Measurements from ENCODE around the gene NCKAP5. TPM values are rescaled to one million over a fixed set of nuclear protein-coding genes. Genes with fewer than 3 reads are reported as not detected.

The NCKAP5 gene
- total RNA-seq, 1 donor from 2014 or later, result 2.7 TPM

DNA sequence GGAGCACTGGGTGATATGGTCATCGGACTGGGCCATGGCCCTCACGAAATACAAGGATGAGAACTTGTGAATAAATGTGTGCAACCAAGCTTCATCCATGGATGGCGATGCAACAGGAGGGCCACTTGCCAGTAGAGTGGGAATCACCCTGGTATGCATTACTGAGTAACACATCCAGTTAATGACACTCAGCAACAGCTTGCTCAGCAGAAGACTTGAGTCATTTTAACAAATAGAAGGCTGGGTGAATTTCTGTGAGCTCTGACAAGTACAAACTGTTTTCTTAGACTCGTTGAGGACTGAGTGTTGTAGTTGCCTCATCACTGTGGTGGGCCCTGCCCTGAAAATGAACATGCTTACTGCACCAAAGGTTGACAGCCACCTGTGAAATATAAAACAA lies 221.6 kb downstream of the NCKAP5 start:
- Histone ChIP-seq H3K4me1 (ENCODE audit: insufficient read depth, low read length) (no peaks in the 10 kb centered on the region), H3K79me2 (ENCODE audit: insufficient read depth, low read length) (no peaks in the 10 kb centered on the region), H3K36me3 (ENCODE audit: insufficient read depth, low read length) (no peaks in the 10 kb centered on the region), H3K9me3 (ENCODE audit: insufficient read depth, low read depth, low read length) (no peaks in the 10 kb centered on the region), H2AFZ (ENCODE audit: low read depth, low read length) (no peak overlapping the region), H3K4me2 (ENCODE audit: low read length) (no peak overlapping the region), H3K27ac (ENCODE audit: low read depth, low read length) (no peak overlapping the region), H4K20me1 (ENCODE audit: insufficient read depth, low read length) (no peaks in the 10 kb centered on the region), H3K4me3 (ENCODE audit: insufficient read depth, low read depth, low read length) (no peak overlapping the region), H3K9ac (ENCODE audit: low read length) (no peak overlapping the region), H3K27me3 (ENCODE audit: insufficient read depth, low read length) (no peaks in the 10 kb centered on the region)
- TF ChIP-seq, protein P1, sequence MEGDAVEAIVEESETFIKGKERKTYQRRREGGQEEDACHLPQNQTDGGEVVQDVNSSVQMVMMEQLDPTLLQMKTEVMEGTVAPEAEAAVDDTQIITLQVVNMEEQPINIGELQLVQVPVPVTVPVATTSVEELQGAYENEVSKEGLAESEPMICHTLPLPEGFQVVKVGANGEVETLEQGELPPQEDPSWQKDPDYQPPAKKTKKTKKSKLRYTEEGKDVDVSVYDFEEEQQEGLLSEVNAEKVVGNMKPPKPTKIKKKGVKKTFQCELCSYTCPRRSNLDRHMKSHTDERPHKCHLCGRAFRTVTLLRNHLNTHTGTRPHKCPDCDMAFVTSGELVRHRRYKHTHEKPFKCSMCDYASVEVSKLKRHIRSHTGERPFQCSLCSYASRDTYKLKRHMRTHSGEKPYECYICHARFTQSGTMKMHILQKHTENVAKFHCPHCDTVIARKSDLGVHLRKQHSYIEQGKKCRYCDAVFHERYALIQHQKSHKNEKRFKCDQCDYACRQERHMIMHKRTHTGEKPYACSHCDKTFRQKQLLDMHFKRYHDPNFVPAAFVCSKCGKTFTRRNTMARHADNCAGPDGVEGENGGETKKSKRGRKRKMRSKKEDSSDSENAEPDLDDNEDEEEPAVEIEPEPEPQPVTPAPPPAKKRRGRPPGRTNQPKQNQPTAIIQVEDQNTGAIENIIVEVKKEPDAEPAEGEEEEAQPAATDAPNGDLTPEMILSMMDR (IDR thresholded peaks at IDR 0.05; ENCODE audit: insufficient read depth, low read depth, low read length), result no peak
- no peak for TF ChIP-seq EZH2 (IDR thresholded peaks at IDR 0.05; ENCODE audit: insufficient read depth, low read length)
- Mint-ChIP-seq H3K9me3 (ENCODE audit: unreplicated experiment) (peaks cover 2% of the 10 kb centered on the region), H3K4me1 (ENCODE audit: low read depth, unreplicated experiment) (peaks cover 13% of the 10 kb centered on the region), H3K36me3 (ENCODE audit: low read depth, unreplicated experiment) (no peaks in the 10 kb centered on the region), H3K4me3 (ENCODE audit: unreplicated experiment) (no peak overlapping the region), H3K27me3 (ENCODE audit: low read depth, unreplicated experiment) (no peaks in the 10 kb centered on the region), H3K27ac (ENCODE audit: unreplicated experiment) (peak overlapping the region; percentile 28)
- FAIRE-seq, result no peak
- DNase-seq (ENCODE audit: low read depth), result peak; percentile 84

DNA sequence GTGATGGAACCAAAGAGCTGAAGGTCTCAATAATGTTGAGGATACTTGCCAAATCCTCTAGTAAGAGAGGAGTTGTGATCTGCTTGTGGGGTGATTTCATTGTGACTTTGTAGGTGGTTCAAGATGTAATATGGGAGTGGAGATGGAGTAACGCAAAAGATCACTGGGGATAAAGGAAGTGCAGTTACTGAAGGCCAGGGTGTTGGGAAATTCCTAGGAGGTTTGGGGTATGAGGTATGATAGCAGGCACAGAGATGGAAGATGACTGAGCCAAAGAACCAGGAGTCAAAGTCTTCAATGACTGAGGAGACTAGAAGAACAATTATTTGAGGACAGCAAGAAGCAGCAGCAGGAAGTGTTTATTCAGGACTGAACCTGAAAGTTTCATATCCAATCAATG lies 222.6 kb downstream of the NCKAP5 start:
- no peak overlapping the region for H3K4me2 ChIP-seq (ENCODE audit: low read length)
- FAIRE-seq, result no peak
- peaks cover 2% of the 10 kb centered on the region for H3K9me3 Mint-ChIP-seq (ENCODE audit: unreplicated experiment)
- no peaks in the 10 kb centered on the region for H3K79me2 ChIP-seq (ENCODE audit: insufficient read depth, low read length)
- H3K27ac ChIP-seq (ENCODE audit: low read depth, low read length), result no peak overlapping the region
- peak overlapping the region; percentile 28 for H3K27ac Mint-ChIP-seq (ENCODE audit: unreplicated experiment)
- no peaks in the 10 kb centered on the region for H3K27me3 ChIP-seq (ENCODE audit: insufficient read depth, low read length)
- H4K20me1 ChIP-seq (ENCODE audit: insufficient read depth, low read length), result no peaks in the 10 kb centered on the region
- TF ChIP-seq EZH2 (IDR thresholded peaks at IDR 0.05; ENCODE audit: insufficient read depth, low read length), result no peak
- TF ChIP-seq, protein P1 (IDR thresholded peaks at IDR 0.05; ENCODE audit: insufficient read depth, low read depth, low read length), result no peak
- no peaks in the 10 kb centered on the region for H3K36me3 Mint-ChIP-seq (ENCODE audit: low read depth, unreplicated experiment)
- DNase-seq (ENCODE audit: low read depth), result no peak
- H3K27me3 Mint-ChIP-seq (ENCODE audit: low read depth, unreplicated experiment), result no peaks in the 10 kb centered on the region
- no peak overlapping the region for H3K4me3 ChIP-seq (ENCODE audit: insufficient read depth, low read depth, low read length)
- no peaks in the 10 kb centered on the region for H3K9me3 ChIP-seq (ENCODE audit: insufficient read depth, low read depth, low read length)
- H3K4me1 ChIP-seq (ENCODE audit: insufficient read depth, low read length), result no peaks in the 10 kb centered on the region
- no peak overlapping the region for H2AFZ ChIP-seq (ENCODE audit: low read depth, low read length)
- peaks cover 13% of the 10 kb centered on the region for H3K4me1 Mint-ChIP-seq (ENCODE audit: low read depth, unreplicated experiment)
- H3K9ac ChIP-seq (ENCODE audit: low read length), result no peak overlapping the region
- H3K4me3 Mint-ChIP-seq (ENCODE audit: unreplicated experiment), result no peak overlapping the region
- no peaks in the 10 kb centered on the region for H3K36me3 ChIP-seq (ENCODE audit: insufficient read depth, low read length)

DNA sequence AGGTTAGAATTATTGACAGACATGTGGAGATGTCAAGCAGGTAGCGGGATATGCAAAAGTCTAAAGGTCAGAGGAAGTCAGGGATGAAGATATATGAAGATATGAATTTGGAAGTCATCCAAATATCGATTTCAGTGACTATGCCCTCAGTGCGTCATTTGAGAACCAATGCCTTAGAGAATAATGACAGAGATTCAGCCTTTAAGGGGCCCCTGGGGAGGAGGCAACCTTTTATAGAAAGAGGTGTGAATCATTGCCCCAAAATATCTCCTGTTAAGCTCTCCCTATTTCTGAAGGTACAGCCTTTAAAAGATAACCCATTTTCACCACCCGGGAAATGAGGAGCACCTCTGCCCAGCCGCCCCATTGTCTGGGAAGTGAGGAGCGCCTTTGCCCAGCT lies 223.4 kb downstream of the NCKAP5 start:
- no peak overlapping the region for H2AFZ ChIP-seq (ENCODE audit: low read depth, low read length)
- H3K36me3 ChIP-seq (ENCODE audit: insufficient read depth, low read length), result no peaks in the 10 kb centered on the region
- H3K27ac ChIP-seq (ENCODE audit: low read depth, low read length), result no peak overlapping the region
- Mint-ChIP-seq H3K27ac (ENCODE audit: unreplicated experiment) (no peak overlapping the region), H3K27me3 (ENCODE audit: low read depth, unreplicated experiment) (peaks cover 3% of the 10 kb centered on the region), H3K9me3 (ENCODE audit: unreplicated experiment) (peaks cover 2% of the 10 kb centered on the region), H3K36me3 (ENCODE audit: low read depth, unreplicated experiment) (no peaks in the 10 kb centered on the region), H3K4me1 (ENCODE audit: low read depth, unreplicated experiment) (peaks cover 13% of the 10 kb centered on the region), H3K4me3 (ENCODE audit: unreplicated experiment) (no peak overlapping the region)
- no peaks in the 10 kb centered on the region for H4K20me1 ChIP-seq (ENCODE audit: insufficient read depth, low read length)
- no peak overlapping the region for H3K4me2 ChIP-seq (ENCODE audit: low read length)
- H3K79me2 ChIP-seq (ENCODE audit: insufficient read depth, low read length), result no peaks in the 10 kb centered on the region
- DNase-seq (ENCODE audit: low read depth) (no peak), FAIRE-seq (no peak)
- no peaks in the 10 kb centered on the region for H3K27me3 ChIP-seq (ENCODE audit: insufficient read depth, low read length)
- H3K9ac ChIP-seq (ENCODE audit: low read length), result no peak overlapping the region
- TF ChIP-seq EZH2 (IDR thresholded peaks at IDR 0.05; ENCODE audit: insufficient read depth, low read length), result no peak
- TF ChIP-seq, protein P1 (IDR thresholded peaks at IDR 0.05; ENCODE audit: insufficient read depth, low read depth, low read length), result no peak
- H3K9me3 ChIP-seq (ENCODE audit: insufficient read depth, low read depth, low read length), result no peaks in the 10 kb centered on the region
- no peak overlapping the region for H3K4me3 ChIP-seq (ENCODE audit: insufficient read depth, low read depth, low read length)
- no peaks in the 10 kb centered on the region for H3K4me1 ChIP-seq (ENCODE audit: insufficient read depth, low read length)
